Subcutaneous adipose tissue (tissue), 4 donors: Measurements from ENCODE around the gene LIPM. TPM values are rescaled to one million over a fixed set of nuclear protein-coding genes. Genes with fewer than 3 reads are reported as not detected.

ENCODE experiments used
- total RNA-seq, 4 donors: library from RNA; depleted of rRNA; stranded (reverse); fragments of >200 nt; gene quantifications; one replicate each; pipeline ENCODE4 v1.1.0, GENCODE V29; 2016
- TF ChIP-seq, protein P1 (sequence below): fragments of 450-650 bp; IDR thresholded peaks from one replicate; pipeline ENCODE4 v1.5.1; 2016; ENCODE audit warnings: low read depth, mild to moderate bottlenecking, control low read depth, antibody characterized with exemption, moderate library complexity

Gene LIPM
- total RNA-seq, 4 donors from 2014 or later = not detected

DNA sequence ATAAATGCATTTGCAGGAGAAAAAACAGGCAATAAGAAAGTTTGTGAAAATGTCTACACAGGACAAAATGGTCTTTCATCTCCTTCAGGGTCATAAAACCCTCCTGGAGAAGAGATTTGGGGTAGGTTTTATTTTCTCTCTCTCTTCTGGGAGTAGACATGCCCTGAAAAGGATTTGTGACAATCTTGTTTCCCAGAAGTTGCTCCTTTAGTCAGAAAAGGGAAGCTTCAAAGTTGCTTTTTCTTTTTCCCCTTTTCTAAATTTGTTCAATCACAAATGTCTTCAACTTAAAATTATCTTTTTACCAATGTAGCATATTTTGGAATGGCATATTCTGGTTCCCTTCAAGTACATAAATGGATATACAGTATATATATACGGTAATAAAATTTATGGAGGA is 58.5 kb downstream of the LIPM start:
- TF ChIP-seq, protein P1, sequence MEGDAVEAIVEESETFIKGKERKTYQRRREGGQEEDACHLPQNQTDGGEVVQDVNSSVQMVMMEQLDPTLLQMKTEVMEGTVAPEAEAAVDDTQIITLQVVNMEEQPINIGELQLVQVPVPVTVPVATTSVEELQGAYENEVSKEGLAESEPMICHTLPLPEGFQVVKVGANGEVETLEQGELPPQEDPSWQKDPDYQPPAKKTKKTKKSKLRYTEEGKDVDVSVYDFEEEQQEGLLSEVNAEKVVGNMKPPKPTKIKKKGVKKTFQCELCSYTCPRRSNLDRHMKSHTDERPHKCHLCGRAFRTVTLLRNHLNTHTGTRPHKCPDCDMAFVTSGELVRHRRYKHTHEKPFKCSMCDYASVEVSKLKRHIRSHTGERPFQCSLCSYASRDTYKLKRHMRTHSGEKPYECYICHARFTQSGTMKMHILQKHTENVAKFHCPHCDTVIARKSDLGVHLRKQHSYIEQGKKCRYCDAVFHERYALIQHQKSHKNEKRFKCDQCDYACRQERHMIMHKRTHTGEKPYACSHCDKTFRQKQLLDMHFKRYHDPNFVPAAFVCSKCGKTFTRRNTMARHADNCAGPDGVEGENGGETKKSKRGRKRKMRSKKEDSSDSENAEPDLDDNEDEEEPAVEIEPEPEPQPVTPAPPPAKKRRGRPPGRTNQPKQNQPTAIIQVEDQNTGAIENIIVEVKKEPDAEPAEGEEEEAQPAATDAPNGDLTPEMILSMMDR = no peak

DNA sequence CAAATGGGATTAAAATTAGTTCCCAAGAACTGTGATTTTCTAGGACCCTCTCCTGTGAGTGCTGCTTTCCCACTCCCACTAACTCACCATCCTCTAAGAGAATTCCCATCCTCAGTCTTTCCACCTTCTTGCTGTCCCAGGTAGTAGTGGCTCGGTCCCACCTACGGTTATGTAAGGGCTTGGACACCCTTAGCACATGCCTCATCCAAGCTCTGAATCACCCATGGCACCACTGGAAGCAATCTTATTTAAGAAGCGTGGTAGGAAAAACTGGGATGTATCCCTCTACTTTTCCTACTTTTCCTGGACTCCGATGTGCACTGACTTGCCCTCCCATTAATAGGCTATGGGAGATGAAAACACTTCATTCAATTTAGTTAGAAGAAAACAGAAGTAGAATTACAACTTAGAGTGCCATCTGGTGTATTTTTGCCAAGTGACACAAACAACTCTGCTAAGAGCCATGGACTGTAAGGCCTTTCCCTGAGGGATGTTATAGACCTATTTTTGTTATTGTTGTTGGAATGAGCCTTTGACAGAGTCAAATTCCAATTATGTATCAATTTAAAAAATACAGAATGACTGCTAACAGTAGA is 62.8 kb downstream of the LIPM start:
- TF ChIP-seq, protein P1 = no peak

DNA sequence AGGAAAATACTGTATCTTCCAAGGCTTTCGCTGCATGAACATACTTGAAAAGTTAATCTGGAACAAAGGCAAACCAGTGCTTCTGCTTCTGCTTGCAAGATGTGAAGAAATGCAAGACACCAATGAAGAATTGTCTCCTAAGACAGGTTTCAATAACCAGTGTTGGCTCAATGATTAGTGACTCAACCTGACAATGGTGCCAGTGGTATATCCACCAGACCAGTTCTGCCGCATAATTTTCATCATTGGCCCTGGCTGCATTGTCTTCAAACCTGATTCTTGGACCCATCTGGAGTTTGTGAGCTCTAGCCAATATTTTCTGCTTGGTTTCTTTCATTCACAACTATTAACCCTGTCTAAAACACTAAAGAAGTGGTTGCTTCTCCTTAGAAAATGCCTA is 63.9 kb downstream of the LIPM start:
- TF ChIP-seq, protein P1 = no peak

DNA sequence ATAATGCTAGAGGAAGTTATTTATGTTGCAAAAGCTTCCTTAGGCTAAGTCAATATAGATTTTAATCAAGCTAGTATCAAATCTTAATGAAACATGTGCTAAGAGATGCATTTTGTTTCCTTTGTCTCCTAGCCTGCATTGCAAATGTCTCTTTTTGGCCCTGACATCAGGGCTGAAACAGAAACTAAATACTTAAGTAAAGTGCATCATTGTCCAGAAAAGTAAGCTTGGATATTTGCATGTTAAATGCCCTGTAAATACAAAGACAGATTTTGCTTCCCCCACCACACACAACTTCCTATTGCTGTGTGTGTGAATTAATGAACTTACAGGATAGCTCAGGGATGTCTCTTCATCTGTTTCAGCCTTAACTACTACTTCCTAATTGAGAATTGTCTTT is 67.6 kb downstream of the LIPM start:
- TF ChIP-seq, protein P1 = no peak

Other genes with a start within 250 kb of the LIPM start
- 10 to 100 TPM; 14.1 to 27.7 (median 23.1) TPM for gene RNLS, start 219.4 kb upstream of the LIPM start, total RNA-seq
- 1 to 10 TPM in 1 of 4 donors, under 1 TPM in 2, not detected in 1; 0.17 to 2.2 (median 0.75) TPM for gene LIPJ, start 216.0 kb upstream of the LIPM start, total RNA-seq
- gene LIPF, start 138.3 kb upstream of the LIPM start, total RNA-seq = under 1 TPM in 2 of 4 donors, not detected in 2; 0.34 to 0.75 TPM
- gene LIPK, start 96.5 kb upstream of the LIPM start, total RNA-seq = not detected
- gene LIPN, start 42.7 kb upstream of the LIPM start, total RNA-seq = 1 to 10 TPM in 1 of 4 donors, not detected in 3; 1.7 TPM
- gene ANKRD22, start 49.1 kb downstream of the LIPM start, total RNA-seq = under 1 TPM in 1 of 4 donors, not detected in 3; 0.44 TPM
- 10 to 100 TPM in 3 of 4 donors, 1 to 10 TPM in 1; 7.5 to 31.3 (median 14.8) TPM for gene STAMBPL1, start 77.5 kb downstream of the LIPM start, total RNA-seq
- gene ACTA2, start 150.0 kb downstream of the LIPM start, total RNA-seq = 100 to 1,000 TPM in 3 of 4 donors, 10 to 100 TPM in 1; 73.6 to 123 (median 115) TPM
- gene FAS, start 188.1 kb downstream of the LIPM start, total RNA-seq = 10 to 100 TPM in 3 of 4 donors, 1 to 10 TPM in 1; 10.0 to 27.2 (median 23.6) TPM